A673 (cell line): ENCODE data around the gene TMEM63B.

Source experiments
- CTCF ChIP-seq: fragments of 300-800, 200-600 bp; sonication (generic); conservative IDR thresholded peaks from 2 replicates; pipeline ENCODE4 v1.5.1; 2017; ENCODE audit warnings: low read depth, mild to moderate bottlenecking, antibody characterized with exemption, low read length, moderate library complexity, mixed read lengths
- EZH2 ChIP-seq: fragments of 200-600 bp; sonication (generic); IDR thresholded peaks from 2 replicates; pipeline ENCODE4 v1.6.1; 2017; ENCODE audit warnings: borderline replicate concordance, low read depth, mild to moderate bottlenecking, mixed read lengths, antibody characterized with exemption, low read length; ENCODE audit not compliant: poor library complexity, severe bottlenecking

DNA sequence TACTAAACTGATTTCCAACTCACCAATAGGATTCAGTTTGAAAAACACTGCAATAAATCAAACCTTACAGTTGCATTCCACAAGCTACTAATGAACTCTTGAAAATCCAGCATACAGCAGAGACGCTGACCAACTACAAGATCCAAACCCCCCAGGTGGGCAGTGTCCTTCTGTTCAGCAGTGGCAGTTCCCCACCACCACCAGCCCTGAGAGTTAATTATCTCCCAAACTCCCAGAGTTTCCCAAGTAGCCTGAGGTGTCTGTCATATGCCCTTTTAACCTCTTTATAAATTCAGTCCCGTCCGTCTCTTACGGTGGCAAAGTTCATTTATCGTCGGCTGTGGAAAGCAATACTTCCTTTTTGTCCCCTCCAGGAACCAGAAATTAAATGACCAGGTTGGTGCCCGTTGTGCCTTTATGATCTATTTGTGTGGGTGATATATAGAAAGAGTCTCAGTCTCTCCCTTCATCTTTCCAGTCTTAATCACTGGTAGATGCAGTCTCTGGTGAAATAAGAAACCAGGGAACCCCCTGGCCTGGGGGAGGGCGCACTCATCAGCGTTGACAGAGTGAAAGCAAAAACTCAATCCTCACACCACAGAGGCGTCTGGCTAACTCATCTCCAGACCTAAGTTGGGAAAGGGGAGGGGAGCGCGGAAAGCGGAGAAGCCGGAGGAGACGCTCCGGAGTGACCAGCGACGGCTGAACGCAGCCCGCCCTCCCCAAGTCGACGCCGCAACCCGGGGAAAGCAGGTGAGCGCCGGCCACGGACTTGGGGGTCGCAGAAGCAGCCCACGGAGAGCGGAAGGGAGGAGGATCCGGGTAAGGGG lies 819 bp upstream of the TMEM63B start:
- TF ChIP-seq CTCF (no peak), EZH2 (no peak)
